Endothelial cell of umbilical vein (primary cell): ENCODE results near the gene HCFC1.

Source experiments
- GATA2 ChIP-seq: IDR thresholded peaks from 2 replicates; pipeline ENCODE4 v1.7.0; 2011; ENCODE audit warnings: low read depth, mild to moderate bottlenecking, moderate library complexity, mixed read lengths, low read length; ENCODE audit not compliant: insufficient read length, insufficient read depth
- MYC ChIP-seq: IDR thresholded peaks from one replicate; pipeline ENCODE4 v1.6.1; 2011; ENCODE audit warnings: mild to moderate bottlenecking, low read depth, low read length
- POLR2A ChIP-seq: IDR thresholded peaks from 2 replicates; pipeline ENCODE4 v1.6.1; 2012; ENCODE audit warnings: low read depth, mild to moderate bottlenecking, control low read depth, low read length
- TF ChIP-seq, protein P1 (sequence below), 2 donors: IDR thresholded peaks; 1 replicate in 1 of 2; 2 replicates in 1 of 2; pipeline ENCODE4 v1.5.1; 2011; ENCODE audit warnings: low read length in 2 of 2, mild to moderate bottlenecking in 2 of 2, moderate library complexity in 2 of 2, control low read depth in 1 of 2, inconsistent platforms in 1 of 2, low read depth in 1 of 2; ENCODE audit not compliant: insufficient read depth in 1 of 2; ENCODE audit errors: extremely low read depth in 1 of 2

DNA sequence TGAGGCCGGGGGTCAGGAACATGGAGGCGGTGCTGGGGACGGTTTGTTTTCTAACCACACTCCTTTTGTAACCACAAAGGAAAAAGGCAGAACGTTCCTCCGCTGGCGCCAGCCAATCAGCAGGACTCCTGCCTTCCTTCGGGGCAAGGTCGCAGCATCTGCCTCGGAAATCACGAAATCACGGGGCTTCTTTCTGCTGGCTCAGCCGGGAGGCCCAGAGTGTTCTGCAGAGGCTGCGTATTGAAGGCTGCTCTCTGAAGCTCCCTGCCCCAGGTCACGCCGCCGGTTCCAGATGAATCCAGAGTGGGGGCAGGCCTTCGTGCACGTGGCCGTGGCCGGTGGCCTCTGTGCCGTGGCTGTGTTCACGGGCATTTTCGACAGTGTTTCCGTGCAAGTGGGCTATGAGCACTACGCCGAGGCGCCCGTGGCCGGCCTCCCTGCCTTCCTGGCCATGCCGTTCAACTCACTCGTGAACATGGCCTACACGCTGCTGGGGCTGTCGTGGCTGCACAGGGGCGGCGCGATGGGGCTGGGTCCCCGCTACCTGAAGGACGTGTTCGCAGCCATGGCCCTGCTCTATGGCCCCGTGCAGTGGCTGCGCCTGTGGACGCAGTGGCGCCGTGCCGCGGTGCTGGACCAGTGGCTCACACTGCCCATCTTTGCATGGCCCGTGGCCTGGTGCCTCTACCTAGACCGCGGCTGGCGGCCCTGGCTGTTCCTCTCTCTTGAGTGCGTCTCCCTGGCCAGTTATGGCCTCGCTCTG lies 10.3 kb upstream of the HCFC1 start:
- TF ChIP-seq, protein P1, sequence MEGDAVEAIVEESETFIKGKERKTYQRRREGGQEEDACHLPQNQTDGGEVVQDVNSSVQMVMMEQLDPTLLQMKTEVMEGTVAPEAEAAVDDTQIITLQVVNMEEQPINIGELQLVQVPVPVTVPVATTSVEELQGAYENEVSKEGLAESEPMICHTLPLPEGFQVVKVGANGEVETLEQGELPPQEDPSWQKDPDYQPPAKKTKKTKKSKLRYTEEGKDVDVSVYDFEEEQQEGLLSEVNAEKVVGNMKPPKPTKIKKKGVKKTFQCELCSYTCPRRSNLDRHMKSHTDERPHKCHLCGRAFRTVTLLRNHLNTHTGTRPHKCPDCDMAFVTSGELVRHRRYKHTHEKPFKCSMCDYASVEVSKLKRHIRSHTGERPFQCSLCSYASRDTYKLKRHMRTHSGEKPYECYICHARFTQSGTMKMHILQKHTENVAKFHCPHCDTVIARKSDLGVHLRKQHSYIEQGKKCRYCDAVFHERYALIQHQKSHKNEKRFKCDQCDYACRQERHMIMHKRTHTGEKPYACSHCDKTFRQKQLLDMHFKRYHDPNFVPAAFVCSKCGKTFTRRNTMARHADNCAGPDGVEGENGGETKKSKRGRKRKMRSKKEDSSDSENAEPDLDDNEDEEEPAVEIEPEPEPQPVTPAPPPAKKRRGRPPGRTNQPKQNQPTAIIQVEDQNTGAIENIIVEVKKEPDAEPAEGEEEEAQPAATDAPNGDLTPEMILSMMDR (IDR thresholded peaks at IDR 0.05; ENCODE audit: extremely low read depth in 1 of 2, insufficient read depth in 1 of 2, low read depth in 1 of 2, low read length in 2 of 2): no peak
- TF ChIP-seq POLR2A (no peak), MYC (no peak), GATA2 (no peak)
